Stimulated activated CD4-positive, alpha-beta T cell treated with anti-CD3 and anti-CD28 coated beads, Interleukin-12 subunit alpha, Interleukin-12 subunit beta, amount 100 ng/mL, for 4 hours (primary cell): ENCODE measurements around the gene BLCAP.
"Not testable (repeated sequence)": the region's sequence is repeated elsewhere in the genome, so short reads cannot be mapped to it uniquely, and the experiment has no call there.

Experiments
- DNase-seq: peaks from one replicate; pipeline ENCODE4 v3.0.0-alpha.2; 2020

Gene BLCAP

DNA sequence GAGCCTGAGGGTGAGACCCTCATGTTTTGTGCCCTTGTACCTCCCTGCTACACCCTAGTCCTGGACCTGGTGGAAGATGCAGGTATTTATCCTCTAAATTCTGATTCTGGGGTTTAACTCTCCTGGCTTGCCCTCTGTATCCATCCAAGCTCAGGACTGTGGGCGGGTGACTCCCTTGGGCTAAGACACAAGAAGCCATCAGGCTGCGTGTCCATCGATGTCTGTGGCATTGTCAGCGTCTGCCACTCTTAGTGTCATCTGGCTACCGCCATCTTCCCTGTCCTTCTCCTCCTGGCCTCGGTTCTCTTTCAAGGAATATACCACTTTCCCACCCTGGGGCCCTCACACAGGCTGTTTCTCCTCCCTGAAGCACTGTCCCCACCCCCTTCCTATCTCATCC, 28.9 kb upstream of the BLCAP start:
- no peak for DNase-seq

DNA sequence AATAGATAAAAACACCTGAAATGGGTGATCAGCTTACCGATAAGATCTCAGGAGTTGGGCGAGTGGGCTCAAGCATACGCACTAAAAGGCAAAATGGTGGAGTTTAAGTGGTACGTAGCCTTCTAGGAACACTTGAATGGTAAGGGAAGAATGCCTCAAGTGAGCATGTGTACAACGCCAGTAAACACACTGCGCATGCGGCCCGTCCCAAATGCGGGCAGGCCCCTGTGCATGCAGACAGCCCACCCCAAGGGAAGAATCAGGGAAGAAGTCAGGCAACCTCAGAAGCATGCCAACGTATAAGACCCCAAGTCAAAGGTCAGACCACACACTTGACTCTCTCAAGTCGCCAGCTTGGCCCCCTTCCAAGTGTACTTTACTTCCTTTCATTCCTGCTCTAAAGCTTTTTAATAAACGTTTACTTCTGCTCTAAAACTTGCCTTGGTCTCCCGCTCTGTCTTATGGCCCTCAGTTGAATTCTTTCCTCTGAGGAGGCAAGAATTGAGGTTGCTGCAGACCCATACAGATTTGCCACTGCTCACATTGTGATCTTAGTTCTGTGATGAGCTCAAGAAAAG, 27.1 kb upstream of the BLCAP start:
- DNase-seq, result not testable (repeated sequence)

DNA sequence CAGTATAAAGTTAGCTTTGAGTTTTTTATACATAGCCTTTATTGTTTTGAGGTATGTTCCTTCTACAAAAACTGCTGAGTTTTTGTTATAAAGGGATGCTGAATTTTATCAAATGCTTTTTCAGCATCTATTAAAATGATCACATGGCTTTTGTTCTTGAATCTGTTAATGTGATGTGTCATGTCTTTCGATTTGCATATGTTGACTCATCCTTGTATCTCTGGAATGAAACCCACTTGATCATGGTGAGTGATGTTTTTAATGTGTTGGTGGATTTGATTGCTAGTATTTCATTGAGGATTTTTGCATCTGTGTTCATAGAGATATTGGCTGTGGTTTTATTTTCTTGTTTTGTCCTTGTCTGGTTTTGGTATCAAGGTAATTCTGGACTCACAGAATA, 24.7 kb upstream of the BLCAP start:
- DNase-seq, result no peak

DNA sequence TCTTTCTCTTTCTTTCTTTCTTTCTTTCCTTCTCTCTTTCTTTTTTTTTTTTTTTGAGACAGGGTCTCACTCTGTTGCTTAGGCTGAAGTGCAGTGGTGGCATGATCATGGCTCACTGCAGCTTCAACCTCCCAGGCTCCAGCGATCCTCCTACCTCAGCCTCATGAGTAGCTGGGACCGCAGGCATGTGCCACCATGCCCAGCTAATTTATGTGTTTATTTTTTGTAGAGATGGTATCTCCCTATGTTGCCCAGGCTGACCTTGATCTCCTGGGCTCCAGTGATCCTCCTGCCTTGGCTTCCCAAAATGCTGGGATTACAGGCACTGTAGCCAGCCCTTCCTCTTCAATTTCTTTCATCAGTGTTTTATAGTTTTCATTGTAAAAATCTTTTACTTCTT, 24.0 kb upstream of the BLCAP start:
- DNase-seq, result not testable (repeated sequence)

DNA sequence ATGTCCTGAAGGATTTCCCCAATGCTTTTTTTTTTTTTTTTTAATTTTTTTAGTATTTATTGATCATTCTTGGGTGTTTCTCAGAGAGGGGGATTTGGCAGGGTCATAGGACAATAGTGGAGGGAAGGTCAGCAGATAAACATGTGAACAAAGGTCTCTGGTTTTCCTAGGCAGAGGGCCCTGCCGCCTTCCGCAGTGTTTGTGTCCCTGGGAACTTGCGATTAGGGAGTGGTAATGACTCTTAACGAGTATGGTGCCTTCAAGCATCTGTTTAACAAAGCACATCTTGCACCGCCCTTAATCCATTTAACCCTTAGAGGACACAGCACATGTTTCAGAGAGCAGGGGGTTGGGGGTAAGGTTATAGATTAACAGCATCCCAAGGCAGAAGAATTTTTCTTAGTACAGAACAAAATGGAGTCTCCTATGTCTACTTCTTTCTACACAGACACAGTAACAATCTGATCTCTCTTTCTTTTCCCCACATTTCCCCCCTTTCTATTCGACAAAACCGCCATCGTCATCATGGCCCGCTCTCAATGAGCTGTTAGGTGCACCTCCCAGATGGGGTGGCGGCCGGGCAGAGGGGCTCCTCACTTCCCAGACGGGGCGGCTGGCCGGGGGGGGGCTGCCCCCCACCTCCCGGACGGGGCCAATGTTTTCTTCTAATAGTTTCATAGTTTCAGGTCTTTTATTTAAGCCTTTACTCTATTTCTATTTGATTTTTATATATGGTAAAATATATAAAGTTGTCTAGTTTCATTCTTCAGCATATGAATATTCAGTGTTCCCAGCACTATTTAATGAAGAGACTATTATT, 22.6 kb upstream of the BLCAP start:
- not testable (repeated sequence) for DNase-seq

DNA sequence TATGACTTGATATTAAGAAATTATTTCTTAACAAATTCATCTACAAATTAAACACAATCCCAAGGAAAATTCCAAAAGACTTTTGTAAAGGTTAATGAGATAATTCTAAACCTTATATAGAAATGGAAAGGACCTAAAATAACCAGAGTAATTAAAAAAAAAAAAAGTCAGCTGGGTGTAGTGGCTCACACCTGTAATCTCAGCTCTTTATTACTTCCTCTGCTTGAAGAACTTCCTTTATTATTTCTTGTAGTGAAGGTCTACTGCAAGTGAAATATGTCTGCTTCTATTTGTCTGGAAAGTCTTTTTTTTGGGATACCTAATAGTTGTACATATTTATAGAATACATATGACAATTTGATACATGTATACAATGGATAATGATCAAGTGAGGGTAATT, 20.2 kb upstream of the BLCAP start:
- DNase-seq, result no peak

DNA sequence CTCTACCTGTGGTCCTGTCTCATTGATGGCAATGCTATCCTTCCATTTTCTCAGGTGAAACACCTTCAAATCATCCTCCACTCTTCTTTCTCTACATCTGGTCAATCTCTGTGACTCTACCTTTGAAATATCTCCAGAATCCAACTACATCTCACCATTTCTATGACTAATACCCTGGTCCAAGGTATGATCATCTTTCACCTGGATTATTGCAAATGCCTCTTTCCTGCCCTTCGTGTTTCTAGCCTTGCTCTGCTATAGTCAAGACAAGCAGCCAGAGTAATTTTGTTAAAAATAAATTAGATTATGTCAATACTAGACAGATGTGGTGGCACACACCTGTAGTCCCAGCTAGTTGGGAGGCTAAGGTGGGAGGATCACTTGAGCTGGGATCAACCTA, 17.8 kb upstream of the BLCAP start:
- DNase-seq, result no peak

DNA sequence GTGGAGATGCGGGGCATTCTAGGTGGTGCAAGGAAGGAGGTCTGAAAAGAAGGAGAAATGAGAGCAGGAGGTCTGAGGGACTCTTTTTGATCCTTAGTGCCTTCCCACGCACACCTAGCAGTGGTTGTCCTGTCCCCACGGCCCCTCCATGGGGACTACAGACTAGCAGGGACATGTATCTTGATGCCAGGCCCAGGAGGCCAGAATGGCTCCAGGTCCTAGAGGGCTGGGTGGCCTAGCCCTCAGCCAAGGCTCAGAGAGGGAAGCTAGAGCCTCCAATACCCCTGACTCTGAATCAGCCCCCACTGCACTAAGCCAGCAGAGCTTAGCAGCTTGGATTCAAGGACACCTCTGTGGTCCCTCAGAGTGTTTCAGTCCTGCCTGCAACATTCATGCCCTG, 16.7 kb upstream of the BLCAP start:
- no peak for DNase-seq

DNA sequence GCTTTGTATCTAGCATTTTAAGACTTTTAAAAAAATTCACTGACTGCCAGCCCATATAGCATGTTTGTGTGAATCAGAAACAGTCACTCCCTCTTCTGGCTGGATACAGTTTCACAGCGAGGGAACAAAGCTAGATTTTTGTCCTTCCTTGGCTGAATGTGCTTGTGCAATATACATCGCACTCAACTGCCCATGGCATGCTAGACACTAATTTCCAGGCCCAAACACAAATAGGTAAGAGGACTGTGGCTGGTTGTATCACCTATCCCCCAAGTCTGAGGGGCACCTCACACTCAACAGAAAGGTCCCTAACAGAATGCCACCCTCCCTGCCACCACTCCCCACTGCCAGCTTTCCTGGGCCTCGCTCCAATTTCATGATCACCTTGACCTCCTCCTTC, 16.2 kb upstream of the BLCAP start:
- DNase-seq, result no peak

DNA sequence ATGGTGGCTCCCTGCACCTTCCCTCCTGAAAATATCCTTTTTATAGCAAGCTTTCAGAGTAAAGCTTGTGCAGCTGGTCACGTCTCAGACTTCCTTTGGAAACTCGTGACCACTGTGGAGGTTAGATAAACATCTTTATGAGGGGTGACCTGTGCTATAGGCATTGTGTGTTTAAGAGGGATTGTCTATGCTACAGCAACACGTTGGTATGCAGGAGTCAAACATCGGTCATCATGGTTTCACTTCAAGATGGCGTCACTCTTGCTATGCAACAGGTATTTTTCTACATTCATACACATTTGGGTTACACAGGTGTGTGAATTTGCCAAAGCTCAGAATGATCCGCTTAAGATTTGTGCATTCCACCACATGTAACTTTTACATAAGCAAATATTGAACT, 14.6 kb upstream of the BLCAP start:
- no peak for DNase-seq

DNA sequence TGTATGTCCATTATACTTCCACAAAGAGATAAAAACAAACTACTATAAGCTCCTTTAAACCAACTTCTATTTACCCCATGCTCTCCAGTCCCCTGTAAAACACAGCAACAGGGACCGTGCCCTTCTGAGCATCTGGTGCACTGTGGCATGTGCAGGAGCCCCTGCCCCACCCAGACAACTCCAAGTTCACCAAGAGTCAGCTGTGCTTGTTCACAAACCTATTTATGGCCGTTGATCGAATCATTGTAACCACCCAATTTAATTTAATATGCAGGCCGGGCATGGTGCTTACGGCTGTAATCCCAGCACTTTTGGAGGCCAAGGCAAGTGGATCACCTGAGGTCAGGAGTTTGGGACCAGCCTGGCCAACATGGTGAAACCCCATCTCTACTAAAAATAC, 13.7 kb upstream of the BLCAP start:
- no peak for DNase-seq

DNA sequence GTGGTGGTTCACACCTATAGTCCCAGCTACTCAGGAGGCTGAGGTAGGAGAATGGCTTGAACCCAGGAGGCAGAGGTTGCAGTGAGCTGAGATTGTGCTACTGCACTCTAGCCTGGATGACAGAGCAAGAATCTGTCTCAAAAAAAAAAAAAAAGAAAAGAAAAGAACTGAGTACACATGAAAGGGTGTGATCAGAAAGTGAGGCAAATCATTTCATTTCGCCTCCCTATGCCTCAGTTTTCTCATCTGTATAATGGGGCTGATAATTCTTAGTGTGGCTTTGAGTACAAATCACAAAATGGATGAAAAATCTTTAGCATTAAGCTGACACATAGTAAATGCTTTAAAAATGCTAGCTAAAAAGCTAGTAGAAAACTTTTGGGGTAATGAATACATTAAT, 13.2 kb upstream of the BLCAP start:
- not testable (repeated sequence) for DNase-seq

DNA sequence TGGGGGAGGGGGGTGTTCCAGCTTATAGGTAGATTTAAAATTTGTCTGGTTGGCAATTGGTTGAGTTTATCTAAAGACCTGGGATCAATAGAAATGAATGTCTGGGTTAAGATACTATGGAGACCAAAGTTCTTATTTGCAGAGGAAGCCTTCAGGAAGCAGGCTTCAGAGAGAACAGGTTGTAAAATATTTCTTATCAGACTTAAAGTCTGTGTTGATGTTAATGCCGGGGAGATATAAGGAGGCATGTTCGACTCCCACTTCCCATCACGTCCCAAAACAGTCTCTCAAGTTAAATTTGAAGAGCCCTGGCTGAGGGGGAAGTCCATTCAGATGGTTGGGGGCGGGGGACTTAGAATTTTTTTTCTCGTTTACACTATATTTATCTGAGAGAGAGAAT, 12.3 kb upstream of the BLCAP start:
- DNase-seq, result no peak

DNA sequence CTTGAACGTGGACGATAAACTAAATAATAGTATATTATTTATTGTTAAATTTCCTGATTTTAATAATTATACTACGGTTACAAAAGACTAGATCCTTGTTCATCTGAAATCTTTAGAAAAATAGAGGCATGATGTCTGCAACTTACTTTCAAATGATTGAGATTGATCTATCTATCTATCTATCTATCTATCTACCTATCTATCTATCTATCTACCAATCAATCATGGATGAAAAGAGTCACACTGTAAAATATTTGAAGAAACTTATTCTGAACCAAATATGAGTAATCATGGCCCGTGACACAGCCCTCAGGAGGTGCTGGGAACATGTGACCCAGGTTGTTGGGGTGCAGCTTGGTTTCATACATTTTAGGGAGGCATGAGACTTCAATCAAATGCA, 11.7 kb upstream of the BLCAP start:
- no peak for DNase-seq

DNA sequence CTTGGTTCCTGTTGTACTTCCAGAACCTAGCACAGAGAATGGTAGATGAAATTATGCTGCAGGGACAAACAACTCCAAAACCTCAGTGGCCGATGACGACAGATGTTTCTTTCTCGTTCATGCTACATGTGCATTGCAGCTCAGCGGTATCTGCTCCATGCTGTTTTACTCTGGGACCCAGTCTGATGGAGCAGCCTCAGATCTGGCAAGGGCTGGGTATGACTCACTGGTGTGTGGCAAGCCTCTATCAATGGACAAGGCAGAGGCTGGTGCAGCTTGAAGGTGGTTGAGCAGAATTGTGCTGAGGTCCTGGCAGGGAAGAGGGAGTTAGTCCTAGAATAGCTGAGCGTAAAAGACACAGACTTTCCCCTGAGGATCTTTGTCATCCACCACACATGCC, 10.3 kb upstream of the BLCAP start:
- DNase-seq, result no peak

DNA sequence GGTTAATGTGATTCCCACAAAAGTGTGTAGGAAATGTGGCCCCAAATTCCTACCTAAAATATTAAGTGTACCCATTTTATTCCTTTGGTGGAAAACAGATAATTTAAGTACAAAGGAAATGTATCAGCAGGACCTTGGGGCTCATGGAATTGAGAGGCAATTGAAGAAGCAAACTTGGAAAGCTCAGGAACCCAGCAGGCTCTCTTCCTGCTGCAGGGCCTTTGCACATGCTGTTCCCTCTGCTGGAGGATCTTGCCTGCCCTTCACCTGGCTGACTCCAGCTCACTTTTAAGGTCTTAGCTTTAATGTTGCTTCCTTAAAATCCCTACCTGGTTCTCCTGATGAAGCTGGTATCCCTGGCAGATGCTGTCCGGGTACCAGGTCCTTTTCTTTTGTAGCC, 9.8 kb upstream of the BLCAP start:
- no peak for DNase-seq

DNA sequence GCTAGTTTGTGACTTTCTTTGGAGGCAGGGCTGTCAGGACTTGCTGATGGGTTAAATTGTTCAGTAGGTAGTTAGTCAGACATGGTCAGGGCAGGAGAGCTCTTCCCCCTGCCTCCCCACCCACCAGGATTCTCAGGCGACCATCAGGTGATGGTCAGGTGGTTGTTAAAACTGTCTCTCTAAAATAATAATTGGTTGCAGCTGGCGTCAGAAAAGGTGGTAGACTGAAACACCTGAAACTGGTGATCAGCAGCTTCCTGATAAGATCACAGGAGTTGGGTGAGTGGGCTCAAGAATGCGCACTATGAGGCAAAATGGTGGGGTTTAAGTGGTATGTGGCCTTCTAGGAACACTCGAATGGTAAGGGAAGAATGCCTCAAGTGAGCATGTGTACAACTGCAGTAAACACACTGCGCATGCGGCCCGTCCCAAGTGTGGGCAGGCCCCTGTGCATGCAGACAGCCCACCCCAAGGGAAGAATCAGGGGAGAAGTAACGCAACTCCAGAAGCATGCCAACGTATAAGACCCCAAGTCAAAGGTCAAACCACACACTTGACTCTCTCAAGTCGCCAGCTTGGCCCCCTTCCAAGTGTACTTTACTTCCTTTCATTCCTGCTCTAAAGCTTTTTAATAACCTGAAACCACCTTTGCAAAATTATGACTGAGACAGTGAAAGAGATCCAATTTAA, 7.9 kb upstream of the BLCAP start:
- DNase-seq, result no peak

DNA sequence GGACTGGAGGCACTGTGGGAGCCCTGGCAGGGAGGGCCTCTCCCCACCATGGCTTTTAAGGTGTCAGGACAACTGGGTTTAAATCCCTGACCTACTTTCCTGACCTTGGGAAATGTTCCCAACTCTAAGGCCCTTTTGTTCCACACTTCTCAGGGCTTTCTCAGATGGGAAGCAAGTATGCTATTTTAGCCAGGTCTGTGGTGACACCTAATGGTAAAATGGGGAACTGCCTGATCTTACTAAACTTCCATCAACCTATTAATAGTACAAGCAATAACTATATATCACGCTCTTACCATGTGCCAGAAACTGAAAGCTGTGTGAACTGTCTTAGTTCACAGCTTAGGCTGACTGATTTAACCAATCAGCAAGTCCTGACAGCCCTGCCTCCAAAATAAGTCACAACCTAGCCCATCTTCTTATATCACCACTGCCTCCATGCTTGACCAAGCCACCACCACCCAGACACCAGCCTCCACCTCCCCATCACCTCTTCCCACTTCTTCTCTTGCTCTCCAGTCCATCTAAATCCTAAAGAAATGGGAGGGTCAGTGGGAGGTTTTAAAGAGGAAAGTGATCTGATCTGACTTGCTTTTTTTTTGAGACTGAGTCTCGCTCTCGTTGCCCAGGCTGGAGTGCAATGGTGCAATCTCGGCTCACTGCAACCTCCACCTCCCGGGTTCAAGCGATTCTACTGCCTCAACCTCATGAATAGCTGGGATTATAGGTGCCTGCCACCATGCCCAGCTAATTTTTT, 6.9 kb upstream of the BLCAP start:
- peak; percentile 14 for DNase-seq

DNA sequence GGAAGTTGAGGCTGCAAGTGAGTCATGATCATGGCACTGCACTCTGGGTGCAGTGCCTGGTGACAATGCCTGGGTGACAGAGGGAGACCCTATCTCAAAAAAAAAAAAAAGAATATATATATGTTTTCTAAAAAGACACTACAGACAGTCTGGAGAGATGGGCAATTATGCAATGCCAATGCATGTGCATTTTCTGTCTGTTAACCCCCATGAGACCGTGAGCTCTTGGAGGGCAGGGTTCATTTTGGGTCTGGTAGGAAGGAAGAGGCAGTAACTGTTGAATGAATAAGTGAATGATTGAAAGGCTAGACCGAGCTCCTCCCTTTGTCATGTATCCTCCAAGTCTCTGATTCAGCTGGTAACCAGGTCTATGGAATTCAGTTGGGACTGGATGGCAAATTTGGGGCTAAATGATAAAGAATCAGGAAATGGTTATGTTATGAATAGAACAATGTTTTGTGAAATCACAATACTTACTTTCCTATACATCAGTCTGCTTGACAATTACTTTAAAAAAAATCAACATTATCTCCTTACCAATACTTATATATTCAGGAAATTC, 5.6 kb upstream of the BLCAP start:
- DNase-seq, result no peak

DNA sequence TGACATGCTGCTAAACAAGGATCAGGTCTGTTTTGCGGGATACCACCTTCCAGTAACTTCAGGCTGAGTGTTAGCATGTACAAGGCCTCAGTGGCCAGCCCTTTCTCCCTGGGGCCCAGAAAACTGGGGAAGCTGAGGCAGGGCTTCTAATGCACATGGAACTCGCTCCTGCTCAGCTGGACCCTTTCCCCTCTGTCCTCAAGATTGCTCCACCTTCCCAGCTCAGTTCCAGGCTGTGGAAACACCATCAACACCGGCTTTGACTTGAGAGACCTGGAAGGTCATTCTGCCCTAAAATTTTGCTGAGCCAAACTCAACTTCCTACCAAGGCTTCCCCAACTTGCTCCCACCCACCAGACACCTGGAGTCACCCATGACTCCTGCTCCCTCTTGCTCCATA, 4.2 kb upstream of the BLCAP start:
- no peak for DNase-seq

DNA sequence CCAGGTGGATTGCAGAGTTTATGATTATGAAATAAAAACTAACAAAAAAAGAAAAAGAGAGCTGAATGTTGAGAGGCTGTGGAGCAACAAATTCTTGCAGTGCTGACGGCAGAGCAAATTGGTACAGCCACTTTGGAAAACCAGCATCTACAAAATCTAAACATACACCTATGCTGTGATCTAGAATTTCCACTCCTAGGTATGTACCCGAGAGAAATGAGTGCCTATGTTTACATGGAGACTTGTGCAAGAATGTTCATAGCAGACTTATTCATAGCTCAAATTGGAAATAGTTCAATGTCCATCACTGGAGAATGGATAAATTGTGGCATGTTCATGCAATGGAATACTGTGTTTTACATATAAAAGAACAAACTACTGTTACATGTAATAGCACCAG, 3.0 kb upstream of the BLCAP start:
- DNase-seq, result no peak

DNA sequence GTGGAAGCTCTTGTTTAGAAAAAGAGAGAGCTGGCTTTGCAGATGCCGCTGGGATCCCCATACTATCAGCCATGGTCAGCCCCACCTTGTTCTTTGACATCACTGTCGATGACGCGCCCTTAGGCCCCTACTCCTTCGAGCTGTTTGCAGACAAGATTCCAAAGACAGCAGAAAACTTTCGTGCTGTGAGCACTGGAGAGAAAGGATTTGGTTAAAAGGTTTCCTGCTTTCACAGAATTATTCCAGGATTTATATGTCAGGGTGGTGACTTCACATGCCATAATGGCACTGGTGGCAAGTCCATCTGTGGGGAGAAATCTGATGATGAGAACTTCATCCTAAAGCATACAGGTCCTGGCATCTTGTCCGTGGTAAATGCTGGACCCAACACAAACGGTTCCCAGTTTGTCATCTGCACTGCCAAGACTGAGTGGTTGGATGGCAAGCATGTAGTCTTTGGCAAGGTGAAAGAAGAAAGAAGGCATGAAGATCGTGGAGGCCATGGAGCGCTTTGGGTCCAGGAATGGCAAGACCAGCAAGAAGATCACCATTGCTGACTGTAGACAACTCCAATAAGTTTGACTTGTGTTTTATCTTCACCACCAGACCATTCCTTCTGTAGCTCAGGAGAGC, 2.4 kb upstream of the BLCAP start:
- DNase-seq, result no peak
